Activated CD4-positive, CD25-positive, alpha-beta regulatory T cell treated with anti-CD3 and anti-CD28 coated beads, Interleukin-2, amount 50 U/mL, for 24 hours (primary cell): ENCODE results near the gene ZNF511.

Source experiments
- ATAC-seq, 2 donors: fragments of 150-1000 bp; cut with Tn5 transposase; one replicate each; pipeline ENCODE4 v1.10.0; 2021; ENCODE audit warnings: mild to moderate bottlenecking in 1 of 2, moderate library complexity in 1 of 2

The ZNF511 gene

GRCh38 chr10:133292919-133293809 is 15.6 kb upstream of the ZNF511 start:
- peak in 1 of 2 donors; percentile 24 for ATAC-seq

- ATAC-seq, result no peak
Measured at GRCh38 chr10:133293810-133294119, 14.9 kb upstream of the ZNF511 start.

- ATAC-seq, result no peak
Measured at GRCh38 chr10:133294189-133294588, 14.5 kb upstream of the ZNF511 start.

GRCh38 chr10:133295426-133296320 is 13.0 kb upstream of the ZNF511 start:
- no peak for ATAC-seq

DNA sequence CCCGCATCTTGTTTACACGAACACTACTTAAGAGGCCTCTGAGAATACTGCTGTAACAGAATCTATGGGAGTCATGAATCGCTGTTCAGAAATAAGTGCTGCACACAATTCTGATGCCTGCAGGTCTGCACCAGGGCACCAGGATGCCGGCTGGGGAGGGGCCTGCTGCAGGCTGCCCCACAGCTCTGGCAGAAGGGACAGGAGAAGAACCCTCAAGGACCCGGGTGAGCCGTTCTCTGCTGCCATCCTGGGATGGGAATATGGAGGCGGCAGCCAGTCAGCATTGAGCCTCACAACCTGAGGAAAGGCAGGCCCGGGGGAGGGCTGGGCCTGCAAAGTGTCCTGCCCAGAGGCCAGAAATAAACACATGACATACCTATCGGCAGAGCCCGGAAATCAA is 11.2 kb upstream of the ZNF511 start:
- ATAC-seq, result no peak

GRCh38 chr10:133298466-133298865 is 10.2 kb upstream of the ZNF511 start:
- ATAC-seq, result no peak

DNA sequence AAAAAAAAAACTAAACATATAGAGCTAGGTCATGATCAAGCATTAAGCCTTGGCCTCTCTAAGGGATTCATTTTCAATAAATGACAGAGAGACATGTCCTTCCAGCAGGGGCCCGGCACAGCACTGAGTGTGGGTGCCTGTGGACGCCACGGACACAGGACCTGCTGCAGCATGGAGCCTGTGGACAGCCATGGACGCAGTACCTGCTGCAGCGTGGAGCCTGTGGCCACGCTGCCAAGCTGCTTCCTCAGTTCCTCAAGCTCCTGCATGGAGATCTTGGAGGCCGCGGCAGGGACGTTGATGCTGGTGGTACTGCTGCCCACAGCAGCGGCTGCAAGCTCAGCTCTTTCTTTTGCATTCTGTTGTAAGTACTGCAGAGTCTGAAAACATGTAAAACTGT is 9.5 kb upstream of the ZNF511 start:
- no peak for ATAC-seq

DNA sequence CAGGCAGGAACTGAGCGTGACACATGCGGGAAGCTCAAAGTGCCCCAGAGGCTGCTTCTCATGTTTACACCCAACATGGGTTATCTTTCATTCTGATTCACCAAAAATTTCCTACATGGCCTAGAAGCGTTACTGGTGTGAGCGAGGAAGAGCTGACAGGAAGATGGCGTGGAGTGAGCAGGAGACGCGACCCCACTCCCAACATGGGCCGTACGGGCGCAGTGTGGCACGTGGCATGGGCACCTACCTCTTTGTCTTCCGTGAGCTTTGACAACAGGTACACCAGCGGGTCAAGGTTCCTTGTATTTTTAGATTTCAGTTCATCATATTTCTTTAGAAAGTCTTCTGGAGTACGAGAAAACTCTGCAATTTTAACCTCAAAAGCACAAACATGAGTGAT is 9.0 kb upstream of the ZNF511 start:
- ATAC-seq, result no peak

DNA sequence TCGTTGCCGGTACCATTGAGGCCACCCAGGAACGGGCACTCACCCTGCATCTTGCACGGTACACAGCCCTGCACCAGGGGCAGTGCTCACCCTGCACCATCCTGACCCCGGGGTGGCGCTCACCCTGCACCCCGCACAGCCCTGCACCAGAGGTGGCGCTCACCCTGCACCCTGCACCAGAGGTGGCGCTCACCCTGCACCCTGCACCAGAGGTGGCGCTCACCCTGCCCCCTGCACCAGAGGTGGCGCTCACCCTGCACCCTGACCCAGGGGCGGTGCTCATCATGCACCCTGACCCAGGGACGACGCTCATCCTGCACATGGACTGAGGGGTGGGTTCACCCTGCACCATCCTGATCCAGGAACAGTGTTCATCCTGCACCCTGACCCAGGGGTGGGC is 6.5 kb upstream of the ZNF511 start:
- ATAC-seq, result no peak

GRCh38 chr10:133303206-133303605 is 5.5 kb upstream of the ZNF511 start:
- no peak for ATAC-seq

GRCh38 chr10:133306097-133306476 is 2.6 kb upstream of the ZNF511 start:
- ATAC-seq, result no peak

GRCh38 chr10:133306941-133307379 is 1.8 kb upstream of the ZNF511 start:
- no peak for ATAC-seq

DNA sequence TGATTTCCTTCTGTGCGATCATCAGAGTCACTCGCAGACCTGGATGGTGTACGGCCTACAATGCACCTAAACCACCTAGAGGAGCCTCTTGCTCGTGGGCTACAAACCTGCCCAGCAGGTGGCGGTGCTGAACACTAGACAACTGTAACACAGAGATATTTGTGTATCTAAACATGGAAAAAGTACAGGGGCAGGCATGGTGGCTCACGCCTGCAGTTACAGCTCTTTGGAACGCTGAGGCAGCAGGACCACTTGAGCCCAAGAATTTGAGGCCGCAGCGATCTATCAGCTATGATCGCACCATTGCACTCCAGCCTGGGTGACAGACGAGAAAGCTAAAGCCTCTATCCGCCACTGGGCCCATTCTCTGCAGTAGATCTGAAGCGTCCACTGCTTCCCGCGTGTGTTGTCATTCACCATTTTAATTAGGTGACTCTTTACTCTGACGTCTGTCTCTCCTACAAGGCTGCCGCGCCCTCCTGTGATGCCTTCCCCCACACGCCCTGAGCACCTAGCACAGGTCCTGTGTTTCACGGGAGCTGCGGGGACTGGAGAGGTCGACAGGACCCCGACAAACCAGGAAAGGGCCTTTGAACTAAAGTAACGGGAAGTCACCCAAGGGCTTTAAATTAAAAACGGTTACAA is 816 bp upstream of the ZNF511 start:
- ATAC-seq, result peak; percentile 51 to 54

DNA sequence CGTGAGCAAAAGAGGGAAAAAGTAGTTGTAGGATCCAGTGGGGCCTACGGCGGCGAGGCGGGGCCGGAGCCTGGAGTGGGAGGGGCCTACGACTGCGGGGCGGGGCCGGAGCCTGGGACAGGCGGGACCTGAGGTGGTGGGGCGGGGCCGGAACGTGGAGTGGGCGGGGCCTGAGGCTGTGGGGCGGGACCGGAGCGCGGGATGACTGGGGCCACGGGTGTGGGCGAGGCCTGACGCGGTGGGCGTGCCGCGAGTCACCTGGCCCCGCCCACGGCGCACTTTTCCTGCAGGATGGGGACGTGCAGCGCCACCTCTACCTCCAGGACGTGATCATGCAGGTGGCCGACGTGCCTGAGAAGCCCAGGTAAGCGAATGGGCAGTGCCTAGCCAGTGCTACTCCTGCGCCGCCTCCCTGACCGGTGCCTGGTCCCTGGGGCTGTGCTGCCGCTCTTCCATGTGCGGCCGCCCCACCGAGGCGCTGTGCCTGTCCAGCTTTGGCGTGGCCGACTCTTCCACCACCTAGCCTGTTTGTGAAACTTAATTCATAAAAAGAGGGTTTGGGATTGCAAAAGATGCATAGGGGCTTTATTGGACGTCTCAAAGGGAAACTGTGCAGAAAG is 496 bp downstream of the ZNF511 start:
- ATAC-seq, result peak; percentile 73 to 76

DNA sequence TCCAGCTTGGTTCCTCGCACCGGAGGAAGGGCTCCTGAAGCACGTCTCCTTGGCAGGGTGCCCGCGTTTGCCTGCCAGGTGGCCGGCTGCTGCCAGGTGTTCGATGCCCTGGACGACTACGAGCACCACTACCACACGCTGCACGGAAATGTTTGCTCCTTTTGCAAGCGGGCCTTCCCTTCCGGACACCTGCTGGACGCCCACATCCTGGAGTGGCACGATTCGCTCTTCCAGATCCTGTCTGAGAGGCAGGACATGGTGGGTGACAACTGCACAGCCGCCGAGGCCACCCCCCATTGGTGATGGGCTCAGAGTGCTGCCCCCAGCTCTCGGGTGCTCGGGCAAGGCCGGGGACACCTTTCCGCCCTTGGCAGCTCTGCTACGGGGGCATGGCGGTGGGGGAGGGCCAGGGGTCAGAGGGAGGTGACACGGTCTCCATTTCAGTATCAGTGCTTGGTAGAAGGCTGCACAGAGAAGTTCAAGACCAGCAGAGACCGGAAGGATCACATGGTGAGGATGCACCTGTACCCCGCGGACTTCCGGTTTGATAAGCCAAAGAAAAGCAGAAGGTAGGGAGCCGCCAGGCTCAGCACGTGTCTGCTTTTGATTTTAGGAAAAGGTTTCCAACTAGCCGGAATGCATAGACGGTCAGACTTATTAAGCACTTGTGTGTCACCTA is 1.1 kb downstream of the ZNF511 start:
- no peak for ATAC-seq

DNA sequence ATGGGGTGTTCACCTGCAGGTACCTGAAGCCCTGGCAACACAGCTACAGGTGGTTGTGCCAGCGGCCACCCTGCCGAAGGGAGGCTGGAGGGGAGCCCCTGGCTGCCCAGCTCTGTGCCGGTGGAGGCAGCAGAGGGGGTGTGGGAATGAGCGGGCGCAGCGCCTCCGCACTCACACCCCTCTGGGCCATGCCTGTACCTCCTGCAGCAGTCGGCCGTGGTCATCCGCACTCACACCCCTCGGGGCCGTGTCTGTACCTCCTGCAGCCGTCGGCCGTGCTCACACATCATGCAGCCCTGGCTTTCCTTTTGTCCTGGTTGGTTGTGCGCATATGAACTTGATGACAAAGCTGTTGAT is 1.7 kb downstream of the ZNF511 start:
- no peak for ATAC-seq

DNA sequence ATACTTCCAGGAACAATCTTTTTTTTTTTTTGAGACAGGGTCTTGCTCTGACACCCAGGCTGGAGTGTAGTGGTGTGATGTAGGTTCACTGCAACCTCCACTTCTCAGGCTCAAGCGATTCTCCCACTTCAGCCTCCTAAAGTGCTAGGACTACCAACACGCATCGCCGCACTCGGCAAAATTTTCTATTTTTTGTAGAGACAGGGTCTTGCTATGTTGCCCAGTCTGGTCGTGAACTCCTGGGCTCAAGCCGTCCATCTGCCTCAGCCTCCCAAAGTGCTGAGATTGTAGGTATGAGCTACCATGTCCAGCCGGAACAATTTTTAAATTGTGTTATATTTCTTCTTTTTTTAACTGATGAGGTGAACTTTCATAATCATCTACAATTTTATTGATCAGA is 2.1 kb downstream of the ZNF511 start:
- no peak for ATAC-seq

DNA sequence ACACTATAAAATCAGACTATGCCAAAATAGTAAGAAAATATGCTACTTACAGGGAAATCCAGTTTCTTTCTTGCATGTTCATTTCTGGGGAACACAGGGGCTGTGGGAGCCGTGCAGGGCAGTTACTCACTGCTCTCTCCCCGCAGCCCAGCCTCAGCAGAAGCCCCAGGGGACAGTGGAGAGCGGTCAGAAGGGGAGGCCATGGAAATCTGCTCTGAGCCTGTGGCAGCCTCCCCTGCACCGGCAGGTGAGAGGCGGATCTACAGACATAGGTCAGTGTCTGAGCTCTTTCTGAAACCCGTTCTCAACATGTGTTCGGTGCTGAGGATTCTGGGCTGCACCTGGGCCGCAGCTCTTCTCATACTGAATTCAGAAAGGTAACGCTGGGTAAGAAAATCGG is 2.9 kb downstream of the ZNF511 start:
- ATAC-seq, result no peak

DNA sequence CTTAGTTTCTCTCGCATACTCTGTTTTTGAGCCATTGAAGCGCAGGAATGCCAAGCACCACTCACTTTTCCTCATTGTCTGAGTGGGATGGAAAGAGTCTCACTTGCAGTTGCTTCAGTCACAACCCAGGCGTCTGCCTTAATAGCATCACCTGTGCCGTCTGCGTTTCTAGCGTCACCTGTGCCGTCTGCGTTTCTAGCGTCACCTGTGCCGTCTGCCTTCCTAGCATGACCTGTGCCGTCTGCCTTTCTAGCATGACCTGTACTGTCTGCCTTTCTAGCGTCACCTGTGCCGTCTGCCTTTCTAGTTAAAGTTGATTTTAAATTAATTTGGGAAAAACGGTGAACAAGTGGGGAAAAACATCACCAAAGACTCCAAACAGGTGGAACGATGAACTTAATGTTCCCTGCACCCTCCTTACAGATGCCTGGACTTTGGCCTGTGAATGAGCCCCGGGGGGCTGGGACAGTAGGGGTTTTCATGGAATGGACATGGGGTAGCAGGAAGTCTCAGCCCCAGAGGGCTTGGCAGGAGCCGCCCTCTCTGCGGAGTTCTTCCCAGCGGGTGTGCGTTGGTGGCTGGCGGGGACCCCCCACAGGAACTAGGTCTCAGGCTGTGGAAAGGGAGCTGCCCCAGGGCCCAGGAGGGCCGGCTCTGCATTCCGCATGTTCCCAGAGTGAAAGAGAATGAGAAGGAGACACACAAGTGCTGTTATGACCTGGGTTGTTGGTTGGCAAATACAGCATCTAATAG is 3.5 kb downstream of the ZNF511 start:
- no peak for ATAC-seq

DNA sequence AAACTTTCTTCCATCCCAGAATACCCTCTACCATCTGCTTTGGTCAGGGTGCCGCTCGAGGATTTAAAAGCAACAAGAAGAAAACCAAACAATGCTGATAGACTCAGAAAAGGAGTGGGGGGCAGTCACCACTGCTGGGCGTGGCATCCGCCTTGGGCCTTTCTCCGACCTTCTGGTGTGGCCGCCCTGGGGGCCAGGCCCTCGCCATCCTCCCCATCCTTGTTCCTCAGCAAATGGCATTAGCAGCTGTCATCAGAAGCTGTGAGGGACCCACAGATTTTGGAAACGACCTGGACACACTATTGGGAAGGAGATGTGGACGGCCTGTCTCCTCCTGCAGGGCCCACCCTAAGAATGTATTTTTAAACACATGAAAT is 4.0 kb downstream of the ZNF511 start:
- ATAC-seq, result no peak

DNA sequence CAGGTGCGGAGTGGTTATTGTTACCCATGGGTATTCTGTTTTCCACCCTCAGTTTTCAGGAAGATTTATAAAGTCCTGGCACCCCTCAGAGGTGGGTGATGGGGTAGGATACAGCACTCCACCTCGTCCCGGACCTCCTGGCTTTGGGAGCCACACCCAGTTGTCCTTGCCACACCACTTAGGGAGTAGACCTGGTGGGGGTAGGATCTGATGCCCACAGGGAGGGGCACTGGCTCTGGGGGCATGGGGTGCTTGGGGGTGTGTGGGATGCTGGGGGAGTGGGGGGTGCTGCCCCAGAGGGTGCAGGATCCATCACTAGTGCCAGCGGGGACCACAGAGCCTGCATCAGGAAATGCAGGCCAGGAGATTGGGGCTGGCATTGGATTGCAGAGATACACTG is 4.5 kb downstream of the ZNF511 start:
- ATAC-seq, result no peak

DNA sequence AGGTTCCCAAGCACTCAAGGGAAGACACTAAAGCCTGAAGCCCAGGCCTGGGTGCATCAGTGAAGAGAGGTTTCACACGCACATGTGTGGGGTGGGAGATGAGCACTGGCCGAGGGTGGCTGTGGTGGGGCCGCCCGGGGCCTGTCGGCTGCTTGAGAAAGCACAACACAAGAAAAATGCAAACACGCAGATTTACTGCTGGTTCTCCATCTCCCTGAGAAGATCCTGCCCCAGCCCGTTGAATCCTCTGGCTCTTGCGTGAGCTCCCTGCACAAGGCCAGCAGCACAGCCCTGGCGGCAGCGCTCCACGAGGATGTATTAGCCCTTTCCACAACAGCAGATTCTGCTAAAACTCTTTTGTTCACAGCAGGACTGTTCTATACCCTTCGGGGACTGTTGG is 6.2 kb downstream of the ZNF511 start:
- ATAC-seq, result no peak
